GM12878 (cell line): ENCODE measurements around the gene SLC4A9. TPM values are rescaled to one million over a fixed set of nuclear protein-coding genes. Genes with fewer than 3 reads are reported as not detected.

Source experiments
- ATAC-seq: fragments of 200-7000 bp; cut with Tn5 transposase; 3 replicates; pipeline ENCODE4 v1.9.1; 2020; ENCODE audit warnings: mild to moderate bottlenecking, moderate library complexity
- Bru-seq: library from RNA; stranded (reverse); fragments of 400-500 nt; gene quantifications from one replicate; lab custom pipeline; 2021; lab: Mats Ljungman, UMichigan
- BruChase-seq, 2 experiments: library from RNA; stranded (reverse); fragments of 400-500 nt; gene quantifications; one replicate each; lab custom pipeline; 2021; lab: Mats Ljungman, UMichigan
- BruUV-seq: library from RNA; stranded (reverse); fragments of 400-500 nt; replicated peaks from 2 replicates; lab custom pipeline; 2021; lab: Mats Ljungman, UMichigan
- CTCF ChIA-PET: fragments of 300-600 bp; sonication (Branson Sonifier 250); formaldehyde crosslinking; extraction: SDS; loops from one replicate; lab custom pipeline; 2021; ENCODE audit warnings: inconsistent platforms; lab: Yijun Ruan, JAX
- POLR2A ChIA-PET: fragments of 350-600 bp; formaldehyde crosslinking; extraction: SDS; loops from one replicate; lab custom pipeline; 2021; ENCODE audit warnings: inconsistent platforms; lab: Charles Lee
- RAD21 ChIA-PET: fragments of 300-600 bp; sonication (Branson Sonifier 250); formaldehyde crosslinking; loops from one replicate; lab custom pipeline; 2023; ENCODE audit warnings: antibody characterized with exemption; ENCODE audit not compliant: unreplicated experiment; lab: Charles Lee
- SMC1A ChIA-PET: fragments of 300-600 bp; sonication (Branson Sonifier 250); formaldehyde crosslinking; loops from one replicate; lab custom pipeline; 2023; ENCODE audit not compliant: unreplicated experiment, uncharacterized antibody; lab: Charles Lee
- DNase-seq: peaks from one replicate; pipeline ENCODE4 v3.0.0-alpha.2; 2011; ENCODE audit warnings: low read depth, low spot score
- FAIRE-seq: peaks from 3 replicates; lab custom pipeline; 2011; peaks lifted over from hg19 to GRCh38; lab: Jason Lieb, UNC
- H2AFZ ChIP-seq: 2 replicates; pipeline ENCODE4 v1.6.0; 2011; ENCODE audit warnings: low read depth, low read length, control low read depth; ENCODE audit not compliant: control insufficient read depth
- H3K27ac ChIP-seq: 2 replicates; pipeline ENCODE4 v1.5.1; 2011; ENCODE audit warnings: control low read depth; ENCODE audit not compliant: control insufficient read depth, insufficient read depth
- H3K27me3 ChIP-seq, 2 experiments: replicated peaks in 1 of 2; 2 replicates each; pipeline versions ENCODE4 v1.6.0 to v1.6.1; 2011; ENCODE audit warnings: low read length in 1 of 2; ENCODE audit not compliant: control insufficient read depth in 2 of 2, insufficient read depth in 2 of 2
- H3K36me3 ChIP-seq, 2 experiments: 2 replicates each; pipeline ENCODE4 v1.5.1; 2011; ENCODE audit warnings: low read length in 1 of 2; ENCODE audit not compliant: control insufficient read depth in 2 of 2, insufficient read depth in 2 of 2
- H3K4me1 ChIP-seq: 2 replicates; pipeline ENCODE4 v1.6.1; 2011; ENCODE audit warnings: mild to moderate bottlenecking, low read length, moderate library complexity, mixed read lengths; ENCODE audit not compliant: control insufficient read depth, insufficient read depth
- H3K4me2 ChIP-seq: 2 replicates; pipeline ENCODE4 v1.6.0; 2011; ENCODE audit warnings: control low read depth; ENCODE audit not compliant: control insufficient read depth, insufficient read depth
- H3K4me3 ChIP-seq: fragments of 200-600 bp; sonication (generic); 2 replicates; pipeline ENCODE4 v1.5.1; 2016
- H3K79me2 ChIP-seq: 2 replicates; pipeline ENCODE4 v1.6.0; 2011; ENCODE audit warnings: low read length; ENCODE audit not compliant: control insufficient read depth, insufficient read depth
- H3K9ac ChIP-seq: 2 replicates; pipeline ENCODE4 v1.8.0; 2011; ENCODE audit warnings: low read length, control low read depth, mixed read lengths; ENCODE audit not compliant: control insufficient read depth, insufficient read depth
- H3K9me3 ChIP-seq: replicated peaks from 3 replicates; pipeline ENCODE4 v1.5.1; 2011; ENCODE audit warnings: mild to moderate bottlenecking, low read length; ENCODE audit not compliant: control insufficient read depth, insufficient read depth
- H4K20me1 ChIP-seq: 2 replicates; pipeline ENCODE4 v1.6.0; 2011; ENCODE audit not compliant: control insufficient read depth, insufficient read depth
- POLR2AphosphoS2 ChIP-seq: IDR thresholded peaks from 2 replicates; pipeline ENCODE4 v1.6.1; 2011; ENCODE audit warnings: low read depth, mild to moderate bottlenecking, low read length, improper control_type of control experiment, moderate library complexity
- WGBS: methylation state at CpG from one replicate; pipeline ENCODE4 v1.1.6; 2016; ENCODE audit warnings: low lambda C conversion rate; ENCODE audit not compliant: insufficient replicate concordance, insufficient coverage; ENCODE audit errors: missing lambda C conversion rate; 5-methylcytosine and 5-hydroxymethylcytosine counted together
- in situ Hi-C: fragments of 300-500 bp; cut with MboI; formaldehyde crosslinking; loops from 9 replicates; pipeline ENCODE4 v1.14.3; 2018; ENCODE audit warnings: mixed read lengths
- intact Hi-C: fragments of 100-400 bp; cut with micrococcal nuclease; formaldehyde crosslinking; loops from one replicate; pipeline ENCODE4 v1.14.2; 2022; ENCODE audit not compliant: unreplicated experiment
- long read RNA-seq, 2 experiments: library from polyadenylated mRNA; unstranded; transcript quantifications; one replicate each; pipeline ENCODE4 v2.0.0, GENCODE V29; 2019 to 2020
- polyA minus RNA-seq, 3 experiments: library from RNA; depleted of rRNA, polyadenylated mRNA; stranded (reverse); fragments of >200 nt; gene quantifications; 2 replicates each; pipeline ENCODE4 v1.2.3, GENCODE V29; 2011
- polyA plus RNA-seq, 11 experiments: library from polyadenylated mRNA; depleted of rRNA in 4 of 11; unstranded in 6 of 11; stranded (reverse) in 5 of 11; fragments of >200 nt; fragmentation: Nextera tagmentation in 4 of 11; fragmentation: Illumina TruSeq in 1 of 11; extraction: Ambion mirVana in 4 of 11; extraction: Trizol in 1 of 11; gene quantifications; 1 replicate in 1 of 11; 2 replicates in 10 of 11; pipeline versions ENCODE4 v1.2.1 to v1.2.3, GENCODE V29; 2011 to 2016; ENCODE audit warnings: inconsistent platforms in 2 of 11, missing spikeins in 2 of 11, low read depth in 1 of 11
- total RNA-seq, 4 experiments: library from RNA; depleted of rRNA in 3 of 4; stranded (reverse); fragments of >200 nt in 3 of 4; fragmentation: Illumina TruSeq in 1 of 4; extraction: Trizol in 1 of 4; gene quantifications; 2 replicates each; pipeline versions ENCODE4 v1.2.1 to v1.2.3, GENCODE V29; 2013 to 2021
- TF ChIP-seq, protein P1 (sequence below), 3 experiments: IDR thresholded peaks in 2 of 3; conservative IDR thresholded peaks in 1 of 3; 2 replicates each; pipeline ENCODE4 v1.5.1; 2011; ENCODE audit warnings: low read depth in 3 of 3, low read length in 3 of 3, mild to moderate bottlenecking in 3 of 3, control low read depth in 2 of 3, moderate library complexity in 2 of 3, inconsistent platforms in 1 of 3, mixed read lengths in 1 of 3; ENCODE audit not compliant: control insufficient read depth in 2 of 3, insufficient read depth in 1 of 3; ENCODE audit errors: extremely low read depth in 1 of 3

SLC4A9 gene, protein sequence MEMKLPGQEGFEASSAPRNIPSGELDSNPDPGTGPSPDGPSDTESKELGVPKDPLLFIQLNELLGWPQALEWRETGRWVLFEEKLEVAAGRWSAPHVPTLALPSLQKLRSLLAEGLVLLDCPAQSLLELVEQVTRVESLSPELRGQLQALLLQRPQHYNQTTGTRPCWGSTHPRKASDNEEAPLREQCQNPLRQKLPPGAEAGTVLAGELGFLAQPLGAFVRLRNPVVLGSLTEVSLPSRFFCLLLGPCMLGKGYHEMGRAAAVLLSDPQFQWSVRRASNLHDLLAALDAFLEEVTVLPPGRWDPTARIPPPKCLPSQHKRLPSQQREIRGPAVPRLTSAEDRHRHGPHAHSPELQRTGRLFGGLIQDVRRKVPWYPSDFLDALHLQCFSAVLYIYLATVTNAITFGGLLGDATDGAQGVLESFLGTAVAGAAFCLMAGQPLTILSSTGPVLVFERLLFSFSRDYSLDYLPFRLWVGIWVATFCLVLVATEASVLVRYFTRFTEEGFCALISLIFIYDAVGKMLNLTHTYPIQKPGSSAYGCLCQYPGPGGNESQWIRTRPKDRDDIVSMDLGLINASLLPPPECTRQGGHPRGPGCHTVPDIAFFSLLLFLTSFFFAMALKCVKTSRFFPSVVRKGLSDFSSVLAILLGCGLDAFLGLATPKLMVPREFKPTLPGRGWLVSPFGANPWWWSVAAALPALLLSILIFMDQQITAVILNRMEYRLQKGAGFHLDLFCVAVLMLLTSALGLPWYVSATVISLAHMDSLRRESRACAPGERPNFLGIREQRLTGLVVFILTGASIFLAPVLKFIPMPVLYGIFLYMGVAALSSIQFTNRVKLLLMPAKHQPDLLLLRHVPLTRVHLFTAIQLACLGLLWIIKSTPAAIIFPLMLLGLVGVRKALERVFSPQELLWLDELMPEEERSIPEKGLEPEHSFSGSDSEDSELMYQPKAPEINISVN
- total RNA-seq (2013; cell fraction: nucleolus; rRNA removed) = 0.35 and 0.64 TPM in 2 replicates
- total RNA-seq (2014; rRNA removed) (0.05 TPM in 1 of 2 replicates, not detected in the other), total RNA-seq (2014; rRNA removed; fragmentation: Illumina TruSeq; extraction: Trizol) (not detected in 2 replicates), total RNA-seq (2021) (0.05 TPM in 1 of 2 replicates, not detected in the other), polyA plus RNA-seq (2011; rRNA removed) (not detected in 2 replicates), polyA plus RNA-seq (2014; fragmentation: Illumina TruSeq; extraction: Trizol) (not detected in 2 replicates), polyA plus RNA-seq (2014; fragmentation: Nextera tagmentation; extraction: Ambion mirVana) (under 1 TPM in 1 of 2 experiments, not detected in 1; 0.05 TPM), polyA plus RNA-seq (2014; rRNA removed) (0.03 TPM in 1 of 2 replicates, not detected in the other), polyA plus RNA-seq (2016; fragmentation: Nextera tagmentation; extraction: Ambion mirVana) (not detected), polyA minus RNA-seq (2011; rRNA and poly(A)+ RNA removed) (not detected in 2 replicates), Bru-seq, nascent RNA (percentile 20 among the genes with signal in this experiment), BruChase-seq, experiment 1, labeled RNA remaining after a 6-hour chase (percentile 24 among the genes with signal in this experiment), BruChase-seq, experiment 2, labeled RNA remaining after a 2-hour chase (percentile 17 among the genes with signal in this experiment)
- not detected for polyA plus RNA-seq (2011; ENCODE audit: low read depth)
- 0.02 TPM in 1 of 2 replicates, not detected in the other for polyA plus RNA-seq (2011; cell fraction: cytosol; rRNA removed)
- polyA plus RNA-seq (2011; cell fraction: nucleus; rRNA removed) = 0.09 and 0.29 TPM in 2 replicates
- not detected in 2 replicates for polyA plus RNA-seq (2012)
- not detected in 2 replicates for polyA minus RNA-seq (2011; cell fraction: cytosol; rRNA and poly(A)+ RNA removed)
- not detected in 2 replicates for polyA minus RNA-seq (2011; cell fraction: nucleus; rRNA and poly(A)+ RNA removed)
- long read RNA-seq, experiment 1 = 0 reads
- long read RNA-seq, experiment 2 = 0 reads

DNA sequence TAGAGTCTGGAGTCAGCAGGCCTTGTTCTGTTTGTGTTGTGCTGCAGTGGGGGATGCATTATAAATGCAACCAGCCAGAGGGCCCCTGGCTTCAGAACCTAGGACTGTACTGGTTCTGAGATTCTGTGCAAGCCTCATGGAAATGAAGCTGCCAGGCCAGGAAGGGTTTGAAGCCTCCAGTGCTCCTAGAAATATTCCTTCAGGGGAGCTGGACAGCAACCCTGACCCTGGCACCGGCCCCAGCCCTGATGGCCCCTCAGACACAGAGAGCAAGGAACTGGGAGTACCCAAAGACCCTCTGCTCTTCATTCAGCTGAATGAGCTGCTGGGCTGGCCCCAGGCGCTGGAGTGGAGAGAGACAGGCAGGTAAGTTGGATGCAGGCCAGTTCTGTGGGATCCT, at the start of gene SLC4A9:
Gene SLC4A9 (plus strand): TSS at position 94 of the 400 bp plus-strand sequence. CDS start 43 bp downstream, at position 137.
- in situ Hi-C loops (loop anchor here (5.0 kb wide), 2 partner anchors 118 to 357 kb away; no protein-coding TSS in a partner anchor), intact Hi-C loops (no loop called here)
- H3K79me2 ChIP-seq = no peaks in the 10 kb centered on the region
- H4K20me1 ChIP-seq = no peaks in the 10 kb centered on the region
- H3K9ac ChIP-seq = no peak within 1 kb of the TSS
- H3K4me1 ChIP-seq = peaks cover 11% of the 10 kb centered on the region
- no peak within 1 kb of the TSS for H2AFZ ChIP-seq
- ChIA-PET SMC1A (interaction anchor here (2.8 kb wide), 1 partner anchor 115 kb away, joined by 20 read pairs; no protein-coding TSS in a partner anchor), CTCF (interaction anchor here (0.9 to 3.3 kb wide), 7 partner anchors 13 to 362 kb away, joined by 3 to 28 read pairs (median 4); partner anchors contain the start of gene HBEGF), POLR2A (no interaction called here), RAD21 (interaction anchor here (0.6 to 1.2 kb wide), 3 partner anchors 8 to 364 kb away, joined by 3 read pairs; no protein-coding TSS in a partner anchor)
- no peaks in the 10 kb centered on the region for H3K9me3 ChIP-seq
- no peaks in the 10 kb centered on the region for H3K36me3 ChIP-seq
- no TSS peak for BruUV-seq
- DNase-seq = no peak
- TF ChIP-seq POLR2AphosphoS2 = no peak
- TF ChIP-seq, protein P1, sequence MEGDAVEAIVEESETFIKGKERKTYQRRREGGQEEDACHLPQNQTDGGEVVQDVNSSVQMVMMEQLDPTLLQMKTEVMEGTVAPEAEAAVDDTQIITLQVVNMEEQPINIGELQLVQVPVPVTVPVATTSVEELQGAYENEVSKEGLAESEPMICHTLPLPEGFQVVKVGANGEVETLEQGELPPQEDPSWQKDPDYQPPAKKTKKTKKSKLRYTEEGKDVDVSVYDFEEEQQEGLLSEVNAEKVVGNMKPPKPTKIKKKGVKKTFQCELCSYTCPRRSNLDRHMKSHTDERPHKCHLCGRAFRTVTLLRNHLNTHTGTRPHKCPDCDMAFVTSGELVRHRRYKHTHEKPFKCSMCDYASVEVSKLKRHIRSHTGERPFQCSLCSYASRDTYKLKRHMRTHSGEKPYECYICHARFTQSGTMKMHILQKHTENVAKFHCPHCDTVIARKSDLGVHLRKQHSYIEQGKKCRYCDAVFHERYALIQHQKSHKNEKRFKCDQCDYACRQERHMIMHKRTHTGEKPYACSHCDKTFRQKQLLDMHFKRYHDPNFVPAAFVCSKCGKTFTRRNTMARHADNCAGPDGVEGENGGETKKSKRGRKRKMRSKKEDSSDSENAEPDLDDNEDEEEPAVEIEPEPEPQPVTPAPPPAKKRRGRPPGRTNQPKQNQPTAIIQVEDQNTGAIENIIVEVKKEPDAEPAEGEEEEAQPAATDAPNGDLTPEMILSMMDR (IDR thresholded peaks at IDR 0.05 in 2 of 3, conservative IDR thresholded peaks at IDR 0.05 in 1 of 3; ENCODE audit: control insufficient read depth in 2 of 3, extremely low read depth in 1 of 3, insufficient read depth in 1 of 3, low read depth in 3 of 3, low read length in 3 of 3) = 0 out of 6 replicates have a peak, but pooled peaks of 1 of the 3 experiments have one; percentile 0
- 60% methylated on average over 2 of the region's 2 CpGs for WGBS
- no peak within 1 kb of the TSS for H3K27ac ChIP-seq
- FAIRE-seq = no peak
- H3K27me3 ChIP-seq = no peaks in the 10 kb centered on the region
- no peak within 1 kb of the TSS for H3K4me2 ChIP-seq
- no peak within 1 kb of the TSS for H3K4me3 ChIP-seq
- ATAC-seq = no peak
